Caco-2 (cell line): ENCODE results near the gene DOK7. TPM values are rescaled to one million over a fixed set of nuclear protein-coding genes. Genes with fewer than 3 reads are reported as not detected.

ENCODE experiments used
- BruUV-seq: library from RNA; stranded (reverse); fragments of 400-500 nt; replicated peaks from 2 replicates; lab custom pipeline; 2021; lab: Mats Ljungman, UMichigan
- CTCF ChIA-PET: fragments of 300-600 bp; sonication (Branson Sonifier 250); formaldehyde crosslinking; loops from one replicate; lab custom pipeline; 2022; ENCODE audit warnings: antibody characterized with exemption; lab: Charles Lee
- POLR2A ChIA-PET: fragments of 300-600 bp; sonication (Branson Sonifier 250); formaldehyde crosslinking; loops from one replicate; lab custom pipeline; 2022; ENCODE audit warnings: antibody characterized with exemption; lab: Charles Lee
- DNase-seq, 2 experiments: peaks; one replicate each; pipeline versions ENCODE4 v3.0.0 to v3.0.0-alpha.2; 2020 to 2022
- H3K27me3 ChIP-seq: replicated peaks from 2 replicates; pipeline ENCODE4 v1.6.0; 2011; ENCODE audit warnings: low read length; ENCODE audit not compliant: control insufficient read depth, insufficient read depth
- H3K36me3 ChIP-seq: 2 replicates; pipeline ENCODE4 v1.5.1; 2011; ENCODE audit warnings: low read length; ENCODE audit not compliant: control insufficient read depth, insufficient read depth
- H3K4me1 ChIP-seq: fragments of 250-450 bp; sonication (Bioruptor Pico); 2 replicates; pipeline ENCODE4 v1.5.1; 2020; ENCODE audit warnings: mild to moderate bottlenecking
- H3K4me3 ChIP-seq: 2 replicates; pipeline ENCODE4 v1.5.1; 2011; ENCODE audit warnings: low read depth, mild to moderate bottlenecking, control low read depth, low read length
- H3K9me3 ChIP-seq: fragments of 250-450 bp; sonication (Bioruptor Pico); 2 replicates; pipeline ENCODE4 v1.5.1; 2020; ENCODE audit warnings: mild to moderate bottlenecking, moderate library complexity
- H3K27ac Mint-ChIP-seq: one replicate; pipeline ENCODE4 v1.8.0; 2022; ENCODE audit warnings: mixed read lengths; ENCODE audit not compliant: unreplicated experiment
- H3K27me3 Mint-ChIP-seq: one replicate; pipeline ENCODE4 v1.8.0; 2022; ENCODE audit warnings: mixed read lengths; ENCODE audit not compliant: insufficient read depth, unreplicated experiment
- H3K36me3 Mint-ChIP-seq: one replicate; pipeline ENCODE4 v1.8.0; 2022; ENCODE audit warnings: mild to moderate bottlenecking, mixed read lengths; ENCODE audit not compliant: insufficient read depth, unreplicated experiment
- H3K4me1 Mint-ChIP-seq: one replicate; pipeline ENCODE4 v1.8.0; 2022; ENCODE audit warnings: low read depth, mixed read lengths; ENCODE audit not compliant: unreplicated experiment
- H3K4me3 Mint-ChIP-seq: one replicate; pipeline ENCODE4 v1.8.0; 2022; ENCODE audit warnings: mild to moderate bottlenecking, moderate library complexity, mixed read lengths; ENCODE audit not compliant: unreplicated experiment
- H3K9me3 Mint-ChIP-seq: one replicate; pipeline ENCODE4 v1.8.0; 2022; ENCODE audit warnings: mixed read lengths; ENCODE audit not compliant: unreplicated experiment
- intact Hi-C: fragments of 100-400 bp; cut with micrococcal nuclease; formaldehyde crosslinking; loops from one replicate; pipeline ENCODE4 v1.10.0; 2022; ENCODE audit not compliant: unreplicated experiment
- total RNA-seq: library from RNA; stranded (reverse); gene quantifications from 2 replicates; pipeline ENCODE4 v1.2.3, GENCODE V29; 2022
- TF ChIP-seq, protein P1 (sequence below), 2 experiments: fragments of 200-600 bp in 1 of 2; IDR thresholded peaks; 1 replicate in 1 of 2; 2 replicates in 1 of 2; pipeline versions ENCODE4 v1.5.1 to v1.8.0; 2011 to 2022; ENCODE audit warnings: antibody characterized with exemption in 1 of 2, control low read depth in 1 of 2, inconsistent platforms in 1 of 2, low read depth in 1 of 2, low read length in 1 of 2, mild to moderate bottlenecking in 1 of 2, moderate library complexity in 1 of 2; ENCODE audit not compliant: insufficient read depth in 1 of 2, severe bottlenecking in 1 of 2, unreplicated experiment in 1 of 2

The DOK7 gene
- total RNA-seq, 1 experiment from 2014 or later, result 0.29 TPM

DNA sequence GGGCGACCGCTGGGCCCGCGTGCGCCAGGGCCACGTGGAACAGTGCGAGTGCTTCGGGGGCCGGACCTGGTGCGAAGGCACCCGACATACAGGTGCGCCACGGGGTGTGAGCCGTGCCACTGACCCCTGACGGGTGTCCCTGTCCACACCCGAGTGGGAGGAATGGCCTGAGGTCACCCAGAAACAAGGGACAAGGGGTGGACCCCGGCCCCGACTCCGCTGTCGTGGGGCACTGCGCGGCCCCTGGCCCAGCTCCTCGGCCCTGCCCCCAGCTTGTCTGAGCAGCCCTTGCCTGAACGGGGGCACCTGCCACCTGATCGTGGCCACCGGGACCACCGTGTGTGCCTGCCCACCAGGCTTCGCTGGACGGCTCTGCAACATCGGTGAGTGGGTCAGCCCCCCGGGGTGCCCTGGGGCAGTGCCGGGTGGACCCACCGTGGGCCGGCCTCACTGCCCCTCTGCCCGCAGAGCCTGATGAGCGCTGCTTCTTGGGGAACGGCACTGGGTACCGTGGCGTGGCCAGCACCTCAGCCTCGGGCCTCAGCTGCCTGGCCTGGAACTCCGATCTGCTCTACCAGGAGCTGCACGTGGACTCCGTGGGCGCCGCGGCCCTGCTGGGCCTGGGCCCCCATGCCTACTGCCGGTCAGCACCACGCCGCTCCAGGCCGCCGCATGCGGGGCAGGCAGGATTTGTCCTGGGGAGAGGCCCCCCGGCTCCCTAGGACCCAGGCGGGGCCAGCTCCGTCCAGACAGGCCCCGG, 18.6 kb upstream of the DOK7 start:
- H3K27me3 Mint-ChIP-seq, result no peaks in the 10 kb centered on the region
- no TSS peak for BruUV-seq
- H3K36me3 Mint-ChIP-seq, result no peaks in the 10 kb centered on the region
- H3K9me3 ChIP-seq, result no peaks in the 10 kb centered on the region
- TF ChIP-seq, protein P1, sequence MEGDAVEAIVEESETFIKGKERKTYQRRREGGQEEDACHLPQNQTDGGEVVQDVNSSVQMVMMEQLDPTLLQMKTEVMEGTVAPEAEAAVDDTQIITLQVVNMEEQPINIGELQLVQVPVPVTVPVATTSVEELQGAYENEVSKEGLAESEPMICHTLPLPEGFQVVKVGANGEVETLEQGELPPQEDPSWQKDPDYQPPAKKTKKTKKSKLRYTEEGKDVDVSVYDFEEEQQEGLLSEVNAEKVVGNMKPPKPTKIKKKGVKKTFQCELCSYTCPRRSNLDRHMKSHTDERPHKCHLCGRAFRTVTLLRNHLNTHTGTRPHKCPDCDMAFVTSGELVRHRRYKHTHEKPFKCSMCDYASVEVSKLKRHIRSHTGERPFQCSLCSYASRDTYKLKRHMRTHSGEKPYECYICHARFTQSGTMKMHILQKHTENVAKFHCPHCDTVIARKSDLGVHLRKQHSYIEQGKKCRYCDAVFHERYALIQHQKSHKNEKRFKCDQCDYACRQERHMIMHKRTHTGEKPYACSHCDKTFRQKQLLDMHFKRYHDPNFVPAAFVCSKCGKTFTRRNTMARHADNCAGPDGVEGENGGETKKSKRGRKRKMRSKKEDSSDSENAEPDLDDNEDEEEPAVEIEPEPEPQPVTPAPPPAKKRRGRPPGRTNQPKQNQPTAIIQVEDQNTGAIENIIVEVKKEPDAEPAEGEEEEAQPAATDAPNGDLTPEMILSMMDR (IDR thresholded peaks at IDR 0.05; ENCODE audit: insufficient read depth in 1 of 2, low read depth in 1 of 2, low read length in 1 of 2, severe bottlenecking in 1 of 2, unreplicated experiment in 1 of 2), result no peak
- H3K4me1 Mint-ChIP-seq, result no peaks in the 10 kb centered on the region
- DNase-seq, result no peak
- H3K4me3 Mint-ChIP-seq, result no peak overlapping the region
- H3K27me3 ChIP-seq, result no peaks in the 10 kb centered on the region
- H3K9me3 Mint-ChIP-seq, result no peaks in the 10 kb centered on the region
- peaks cover 19% of the 10 kb centered on the region for H3K4me1 ChIP-seq
- no peaks in the 10 kb centered on the region for H3K36me3 ChIP-seq
- no peak overlapping the region for H3K4me3 ChIP-seq
- CTCF ChIA-PET, result no interaction called here
- intact Hi-C loops, result no loop called here
- POLR2A ChIA-PET, result no interaction called here
- no peak overlapping the region for H3K27ac Mint-ChIP-seq

DNA sequence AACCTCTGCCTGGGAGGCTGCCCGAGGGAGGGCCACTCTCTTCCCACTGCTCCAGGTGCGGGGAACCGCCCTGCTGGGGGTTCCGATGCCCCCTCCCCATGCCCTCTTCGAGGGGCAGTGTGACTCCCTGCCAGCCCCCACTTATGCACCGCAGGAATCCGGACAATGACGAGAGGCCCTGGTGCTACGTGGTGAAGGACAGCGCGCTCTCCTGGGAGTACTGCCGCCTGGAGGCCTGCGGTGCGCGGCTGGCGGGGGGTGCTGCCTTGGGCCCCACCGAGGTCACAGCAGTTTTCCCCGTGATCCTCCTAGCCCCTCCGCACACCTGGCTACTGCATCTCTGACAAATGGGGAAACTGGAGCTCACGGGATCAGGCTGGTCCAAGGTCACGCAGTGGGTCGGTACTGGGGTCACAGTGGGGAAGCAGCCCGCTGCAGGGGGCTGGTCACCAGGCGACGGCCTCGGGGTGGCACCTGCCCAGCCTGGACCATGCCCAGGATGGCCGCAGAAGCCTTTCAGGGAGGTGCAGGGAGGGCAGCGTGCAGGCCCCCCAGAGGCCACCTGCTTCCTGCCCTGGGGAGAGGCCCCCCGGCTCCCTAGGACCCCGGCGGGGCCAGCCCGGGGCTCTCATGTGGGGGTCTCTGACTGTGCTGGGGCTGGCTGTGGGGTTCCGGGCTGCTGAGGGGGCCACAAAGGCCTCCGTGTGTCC, 17.8 kb upstream of the DOK7 start:
- Mint-ChIP-seq H3K9me3 (no peaks in the 10 kb centered on the region), H3K36me3 (no peaks in the 10 kb centered on the region), H3K4me3 (no peak overlapping the region), H3K27ac (no peak overlapping the region), H3K4me1 (no peaks in the 10 kb centered on the region), H3K27me3 (no peaks in the 10 kb centered on the region)
- Histone ChIP-seq H3K4me1 (peaks cover 19% of the 10 kb centered on the region), H3K27me3 (no peaks in the 10 kb centered on the region), H3K36me3 (no peaks in the 10 kb centered on the region), H3K9me3 (no peaks in the 10 kb centered on the region), H3K4me3 (no peak overlapping the region)
- TF ChIP-seq, protein P1 (IDR thresholded peaks at IDR 0.05; ENCODE audit: insufficient read depth in 1 of 2, low read depth in 1 of 2, low read length in 1 of 2, severe bottlenecking in 1 of 2, unreplicated experiment in 1 of 2), result no peak
- DNase-seq, result no peak
- no TSS peak for BruUV-seq
- ChIA-PET CTCF (no interaction called here), POLR2A (no interaction called here)
- intact Hi-C loops, result no loop called here

DNA sequence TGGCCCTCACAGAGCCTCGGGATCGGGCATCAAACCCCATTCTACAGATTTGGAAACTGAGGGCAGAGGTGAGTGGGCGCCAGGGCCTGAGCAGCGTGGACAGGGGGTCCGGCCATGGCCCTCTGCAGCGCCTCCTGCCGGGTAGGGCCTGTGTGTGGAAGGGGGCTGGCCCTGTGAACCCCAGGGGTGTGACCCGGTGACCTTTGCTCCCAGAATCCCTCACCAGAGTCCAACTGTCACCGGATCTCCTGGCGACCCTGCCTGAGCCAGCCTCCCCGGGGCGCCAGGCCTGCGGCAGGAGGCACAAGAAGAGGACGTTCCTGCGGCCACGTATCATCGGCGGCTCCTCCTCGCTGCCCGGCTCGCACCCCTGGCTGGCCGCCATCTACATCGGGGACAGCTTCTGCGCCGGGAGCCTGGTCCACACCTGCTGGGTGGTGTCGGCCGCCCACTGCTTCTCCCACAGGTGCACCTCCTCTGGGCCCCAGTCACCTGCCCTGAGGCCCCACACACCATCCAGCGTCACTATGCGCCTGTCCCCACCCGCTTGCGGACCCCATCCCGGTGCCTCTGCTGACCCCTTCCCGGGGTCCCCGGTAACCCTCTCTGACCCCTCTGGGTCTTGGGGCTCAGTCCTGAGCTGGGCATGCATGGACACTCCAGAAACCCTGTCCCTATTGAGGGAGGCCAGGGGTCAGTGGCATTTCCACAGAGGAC, 17.1 kb upstream of the DOK7 start:
- ChIA-PET CTCF (no interaction called here), POLR2A (no interaction called here)
- no TSS peak for BruUV-seq
- Mint-ChIP-seq H3K36me3 (no peaks in the 10 kb centered on the region), H3K4me1 (no peaks in the 10 kb centered on the region), H3K27me3 (no peaks in the 10 kb centered on the region), H3K27ac (no peak overlapping the region), H3K4me3 (no peak overlapping the region), H3K9me3 (no peaks in the 10 kb centered on the region)
- intact Hi-C loops, result no loop called here
- H3K27me3 ChIP-seq, result no peaks in the 10 kb centered on the region
- DNase-seq, result no peak
- TF ChIP-seq, protein P1 (IDR thresholded peaks at IDR 0.05; ENCODE audit: insufficient read depth in 1 of 2, low read depth in 1 of 2, low read length in 1 of 2, severe bottlenecking in 1 of 2, unreplicated experiment in 1 of 2), result no peak
- no peak overlapping the region for H3K4me3 ChIP-seq
- H3K9me3 ChIP-seq, result no peaks in the 10 kb centered on the region
- no peaks in the 10 kb centered on the region for H3K36me3 ChIP-seq
- H3K4me1 ChIP-seq, result peaks cover 19% of the 10 kb centered on the region
